Peyer's patch (tissue), 4 donors: ENCODE results near the gene MPPE1. TPM values are rescaled to one million over a fixed set of nuclear protein-coding genes. Genes with fewer than 3 reads are reported as not detected.
A peak's percentile ranks its signal among the peaks of the same experiment; 100 is the strongest.
"Not testable (repeated sequence)": the region's sequence is repeated elsewhere in the genome, so short reads cannot be mapped to it uniquely, and the experiment has no call there.

Experiments used
- DNase-seq, 3 donors: peaks; one replicate each; pipeline ENCODE4 v3.0.0-alpha.2; 2017 to 2019
- H3K27ac ChIP-seq, 4 donors: fragments of 200-600 bp; sonication (generic); one replicate each; pipeline ENCODE4 v1.5.1; 2016 to 2019
- H3K27me3 ChIP-seq, 2 donors: fragments of 200-600 bp; sonication (generic); one replicate each; pipeline ENCODE4 v1.5.1; 2019
- H3K36me3 ChIP-seq, 3 donors: fragments of 200-600 bp; sonication (generic); one replicate each; pipeline ENCODE4 v1.5.1; 2016 to 2019
- H3K4me1 ChIP-seq, 4 donors: fragments of 200-600 bp; sonication (generic); one replicate each; pipeline ENCODE4 v1.5.1; 2016 to 2019
- H3K4me3 ChIP-seq, 4 donors: fragments of 200-600 bp; sonication (generic); 1 replicate in 3 of 4; 2 replicates in 1 of 4; pipeline ENCODE4 v1.5.1; 2016 to 2019; ENCODE audit warnings: mild to moderate bottlenecking in 1 of 4
- H3K9me3 ChIP-seq, 4 donors: fragments of 200-600 bp; sonication (generic); one replicate each; pipeline ENCODE4 v1.5.1; 2016 to 2019; ENCODE audit warnings: mild to moderate bottlenecking in 1 of 4
- POLR2A ChIP-seq, 2 donors: fragments of 450-650 bp; IDR thresholded peaks; one replicate each; pipeline ENCODE4 v1.5.1; 2017; ENCODE audit warnings: antibody characterized with exemption in 2 of 2, mild to moderate bottlenecking in 2 of 2, moderate library complexity in 2 of 2
- total RNA-seq, 4 donors: library from RNA; depleted of rRNA; stranded (reverse); fragments of >200 nt; gene quantifications; one replicate each; pipeline ENCODE4 v1.1.0, GENCODE V29; 2016
- TF ChIP-seq, protein P1 (sequence below), 6 experiments: fragments of 450-650 bp in 4 of 6; fragments of 200-600 bp in 2 of 6; sonication (generic) in 1 of 6; IDR thresholded peaks; one replicate each; pipeline ENCODE4 v1.5.1; 2017 to 2019; ENCODE audit warnings: antibody characterized with exemption in 6 of 6, mild to moderate bottlenecking in 3 of 6, moderate library complexity in 1 of 6

MPPE1 gene
- total RNA-seq, 4 donors from 2014 or later = 46.2 to 69.3 (median 63.4) TPM

DNA sequence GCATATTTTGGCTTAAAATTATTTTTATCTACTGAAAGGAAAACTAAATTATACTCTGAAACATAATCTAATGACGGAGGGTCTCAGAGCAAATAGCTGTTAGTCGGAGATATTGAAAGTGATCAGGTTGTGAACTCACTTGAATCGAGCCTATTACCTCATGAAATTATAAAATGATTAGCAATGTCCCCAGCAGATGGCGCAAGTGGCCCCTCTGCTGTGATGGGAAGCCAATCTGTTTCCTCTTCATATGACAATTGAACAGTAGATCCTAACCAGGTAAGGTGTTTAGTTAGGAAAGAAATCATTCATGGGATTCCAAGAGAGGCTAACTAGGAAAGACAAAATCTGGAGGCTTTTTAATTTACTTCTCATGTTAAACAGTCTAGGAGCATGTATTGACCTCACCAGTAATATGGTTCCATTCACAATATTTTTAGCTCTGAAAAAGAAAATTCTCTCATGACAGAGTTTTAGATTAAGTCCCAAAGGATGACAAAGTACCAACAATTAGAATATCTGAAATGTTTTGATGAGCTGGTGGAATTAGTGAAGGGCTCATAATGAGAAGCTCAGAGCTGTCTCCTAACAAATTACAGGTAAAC lies 29.9 kb upstream of the MPPE1 start:
- Histone ChIP-seq H3K4me1 (no peaks in the 10 kb centered on the region), H3K9me3 (no peaks in the 10 kb centered on the region), H3K36me3 (no peaks in the 10 kb centered on the region), H3K27ac (no peak overlapping the region), H3K4me3 (no peak overlapping the region), H3K27me3 (no peaks in the 10 kb centered on the region)
- DNase-seq = peak; percentile 76 to 93 (median 81)
- TF ChIP-seq, protein P1, sequence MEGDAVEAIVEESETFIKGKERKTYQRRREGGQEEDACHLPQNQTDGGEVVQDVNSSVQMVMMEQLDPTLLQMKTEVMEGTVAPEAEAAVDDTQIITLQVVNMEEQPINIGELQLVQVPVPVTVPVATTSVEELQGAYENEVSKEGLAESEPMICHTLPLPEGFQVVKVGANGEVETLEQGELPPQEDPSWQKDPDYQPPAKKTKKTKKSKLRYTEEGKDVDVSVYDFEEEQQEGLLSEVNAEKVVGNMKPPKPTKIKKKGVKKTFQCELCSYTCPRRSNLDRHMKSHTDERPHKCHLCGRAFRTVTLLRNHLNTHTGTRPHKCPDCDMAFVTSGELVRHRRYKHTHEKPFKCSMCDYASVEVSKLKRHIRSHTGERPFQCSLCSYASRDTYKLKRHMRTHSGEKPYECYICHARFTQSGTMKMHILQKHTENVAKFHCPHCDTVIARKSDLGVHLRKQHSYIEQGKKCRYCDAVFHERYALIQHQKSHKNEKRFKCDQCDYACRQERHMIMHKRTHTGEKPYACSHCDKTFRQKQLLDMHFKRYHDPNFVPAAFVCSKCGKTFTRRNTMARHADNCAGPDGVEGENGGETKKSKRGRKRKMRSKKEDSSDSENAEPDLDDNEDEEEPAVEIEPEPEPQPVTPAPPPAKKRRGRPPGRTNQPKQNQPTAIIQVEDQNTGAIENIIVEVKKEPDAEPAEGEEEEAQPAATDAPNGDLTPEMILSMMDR (IDR thresholded peaks at IDR 0.05) = peak; percentile 14 to 93 (median 88)
- no peak for TF ChIP-seq POLR2A (IDR thresholded peaks at IDR 0.05)

DNA sequence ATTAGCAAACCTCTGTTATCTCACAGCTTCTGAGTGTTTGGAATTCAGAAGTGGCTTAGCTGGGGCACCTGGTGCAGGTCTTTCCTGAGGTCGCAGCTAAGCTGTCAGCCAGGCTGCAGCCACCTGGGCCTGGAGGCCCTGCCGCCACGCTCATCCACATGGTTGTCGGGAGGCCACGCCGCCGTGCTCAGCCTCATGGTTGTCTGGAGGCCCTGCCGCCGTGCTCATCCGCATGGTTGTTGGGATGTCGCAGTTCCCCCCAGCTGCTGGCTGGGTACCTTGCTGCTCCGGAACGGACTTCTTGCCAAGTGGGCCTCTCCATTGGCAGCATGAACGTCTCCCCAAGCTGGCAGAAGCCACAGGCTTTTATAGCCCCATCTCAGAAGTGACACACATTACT lies 24.3 kb upstream of the MPPE1 start:
- no peak overlapping the region for H3K27ac ChIP-seq
- no peaks in the 10 kb centered on the region for H3K4me1 ChIP-seq
- no peak for TF ChIP-seq POLR2A (IDR thresholded peaks at IDR 0.05)
- TF ChIP-seq, protein P1 (IDR thresholded peaks at IDR 0.05) = no peak
- H3K36me3 ChIP-seq = no peaks in the 10 kb centered on the region
- DNase-seq = no peak
- no peaks in the 10 kb centered on the region for H3K9me3 ChIP-seq
- H3K4me3 ChIP-seq = no peak overlapping the region
- H3K27me3 ChIP-seq = no peaks in the 10 kb centered on the region

DNA sequence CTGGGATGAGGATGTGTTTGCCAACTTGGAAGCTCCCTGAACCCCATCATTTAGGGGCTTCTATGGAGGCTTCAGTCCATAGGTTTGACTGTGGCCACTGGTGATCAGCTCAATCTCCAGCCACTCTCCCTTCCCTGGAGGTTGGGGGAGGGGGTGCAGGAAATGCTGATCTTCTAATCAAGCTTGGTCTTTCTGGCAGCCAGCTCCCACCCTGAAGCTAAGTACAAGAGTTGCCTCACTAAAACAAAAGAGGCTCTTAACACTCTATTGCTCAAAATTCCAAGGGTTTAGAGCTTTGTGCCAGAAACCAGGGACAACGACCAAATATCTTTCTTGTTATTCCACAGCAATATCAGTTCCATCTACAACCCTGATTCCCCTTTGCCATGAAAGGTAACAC lies 19.4 kb upstream of the MPPE1 start:
- TF ChIP-seq, protein P1 (IDR thresholded peaks at IDR 0.05) = no peak
- TF ChIP-seq POLR2A (IDR thresholded peaks at IDR 0.05) = no peak
- Histone ChIP-seq H3K4me3 (no peak overlapping the region), H3K36me3 (no peaks in the 10 kb centered on the region), H3K27ac (no peak overlapping the region), H3K9me3 (no peaks in the 10 kb centered on the region), H3K4me1 (no peaks in the 10 kb centered on the region), H3K27me3 (no peaks in the 10 kb centered on the region)
- DNase-seq = no peak

DNA sequence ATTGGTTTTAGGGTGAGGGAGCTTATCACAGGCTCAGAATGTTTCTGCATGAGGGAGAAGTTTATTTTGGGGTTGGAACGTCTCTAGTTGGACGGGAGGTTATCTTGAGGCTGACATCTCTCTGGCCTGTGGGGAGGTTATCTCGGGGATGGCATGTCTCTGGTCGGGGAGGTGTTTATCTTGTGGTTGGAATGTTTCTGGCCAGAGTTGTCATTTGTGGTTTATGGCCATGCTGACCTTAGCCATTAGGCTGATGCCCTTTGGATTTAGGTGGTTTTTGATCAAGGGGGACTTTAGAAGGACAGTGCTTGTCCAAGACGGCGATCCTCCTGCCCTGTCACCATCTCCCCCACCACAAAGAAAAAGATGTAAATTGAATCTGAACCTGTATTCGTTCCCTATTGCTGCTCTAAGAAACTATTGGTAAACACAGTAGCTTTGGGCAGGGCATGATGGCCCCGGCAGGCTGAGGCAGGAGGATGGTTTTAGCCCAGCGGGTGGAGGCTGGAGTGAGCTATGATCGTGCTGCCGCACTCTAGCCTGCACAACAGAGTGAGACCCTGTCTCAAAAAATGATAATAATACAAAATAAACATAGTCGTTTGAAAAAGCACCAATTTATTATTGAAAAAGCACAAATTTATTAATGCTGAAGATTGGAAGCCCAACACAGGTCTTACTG lies 17.8 kb upstream of the MPPE1 start:
- H3K4me1 ChIP-seq = no peaks in the 10 kb centered on the region
- no peaks in the 10 kb centered on the region for H3K36me3 ChIP-seq
- H3K9me3 ChIP-seq = no peaks in the 10 kb centered on the region
- H3K4me3 ChIP-seq = no peak overlapping the region
- H3K27ac ChIP-seq = no peak overlapping the region
- TF ChIP-seq POLR2A (IDR thresholded peaks at IDR 0.05) = no peak
- TF ChIP-seq, protein P1 (IDR thresholded peaks at IDR 0.05) = no peak
- DNase-seq = no peak
- H3K27me3 ChIP-seq = no peaks in the 10 kb centered on the region

DNA sequence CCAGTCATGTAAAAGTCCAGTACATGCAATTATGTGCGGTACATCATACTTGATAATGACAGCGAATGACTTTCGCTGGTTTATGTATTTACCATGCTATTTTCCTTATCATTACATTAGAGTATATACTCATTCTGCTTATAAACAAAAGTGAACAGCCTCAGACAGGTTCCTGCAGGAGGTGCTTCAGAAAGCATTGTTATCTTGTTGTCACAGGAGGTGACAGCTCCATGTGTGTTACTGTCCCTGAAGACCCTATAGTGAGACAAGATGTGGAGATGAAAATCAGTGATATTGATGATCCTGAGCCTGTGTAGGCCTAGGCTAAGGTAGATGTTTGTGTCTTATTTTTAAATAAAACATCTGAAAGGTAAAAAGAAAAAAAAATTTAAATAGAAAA lies 15.3 kb upstream of the MPPE1 start:
- no peak overlapping the region for H3K27ac ChIP-seq
- no peaks in the 10 kb centered on the region for H3K9me3 ChIP-seq
- TF ChIP-seq, protein P1 (IDR thresholded peaks at IDR 0.05) = no peak
- no peak for TF ChIP-seq POLR2A (IDR thresholded peaks at IDR 0.05)
- H3K27me3 ChIP-seq = no peaks in the 10 kb centered on the region
- H3K4me3 ChIP-seq = no peak overlapping the region
- no peaks in the 10 kb centered on the region for H3K36me3 ChIP-seq
- H3K4me1 ChIP-seq = no peaks in the 10 kb centered on the region
- DNase-seq = no peak

DNA sequence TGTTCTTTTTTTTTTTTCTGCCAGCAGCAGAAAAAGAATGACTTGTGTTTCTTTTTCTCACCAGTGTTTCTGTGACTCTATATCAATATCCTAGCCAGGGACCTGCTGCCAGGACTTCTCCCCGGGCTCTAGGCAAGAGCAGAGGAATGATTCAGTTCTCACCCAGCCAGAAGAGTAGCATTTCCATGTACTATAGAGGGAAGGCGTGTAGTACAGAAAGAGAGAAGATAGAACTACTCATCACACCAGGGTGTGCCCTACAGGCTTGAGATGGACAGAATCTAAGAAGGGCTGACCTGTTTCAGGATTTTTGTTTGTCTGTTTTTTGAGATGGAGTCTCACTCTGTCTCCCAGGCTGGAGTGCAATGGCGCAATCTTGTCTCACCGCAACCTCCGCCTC lies 11.4 kb upstream of the MPPE1 start:
- not testable (repeated sequence) for H3K4me1 ChIP-seq, H3K27ac ChIP-seq, H3K4me3 ChIP-seq, H3K27me3 ChIP-seq, H3K36me3 ChIP-seq, DNase-seq, H3K9me3 ChIP-seq

DNA sequence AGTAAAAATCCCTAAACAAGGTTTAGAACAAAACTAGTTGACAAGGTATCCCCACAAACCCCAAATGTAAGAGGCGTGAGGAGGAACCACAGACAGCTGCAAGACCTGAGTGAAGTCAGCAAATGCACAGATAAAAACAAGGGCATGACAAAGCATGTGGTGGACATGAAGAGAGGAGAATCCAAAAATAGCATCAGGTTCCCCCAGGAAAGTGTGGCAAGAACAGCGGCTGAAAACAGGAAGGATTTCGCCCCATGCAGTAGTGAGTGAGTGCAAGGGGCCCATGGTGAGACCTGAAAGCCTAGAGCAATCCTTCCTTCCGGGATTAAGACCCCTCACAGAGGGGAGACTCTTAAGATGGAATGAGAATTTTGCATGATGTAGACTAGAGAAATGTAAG lies 8.8 kb upstream of the MPPE1 start:
- H3K4me1 ChIP-seq, H3K4me3 ChIP-seq, H3K27ac ChIP-seq, H3K9me3 ChIP-seq, H3K27me3 ChIP-seq, H3K36me3 ChIP-seq, DNase-seq: not testable (repeated sequence)
